Activated CD4-positive, alpha-beta memory T cell treated with anti-CD3 and anti-CD28 coated beads for 36 hours (primary cell): Measurements from ENCODE around the gene GPX4. TPM values are rescaled to one million over a fixed set of nuclear protein-coding genes. Genes with fewer than 3 reads are reported as not detected.

Experiments
- CTCF ChIA-PET: fragments of 350-600 bp; sonication (Branson Sonifier 250); formaldehyde crosslinking; loops from one replicate; lab custom pipeline; 2021; ENCODE audit warnings: antibody characterized with exemption, inconsistent platforms; lab: Charles Lee
- POLR2A ChIA-PET: fragments of 350-600 bp; sonication (Branson Sonifier 250); formaldehyde crosslinking; loops from one replicate; lab custom pipeline; 2021; ENCODE audit warnings: antibody characterized with exemption; lab: Charles Lee
- DNase-seq: peaks from one replicate; pipeline ENCODE4 v3.0.0-alpha.2; 2020
- H3K27ac Mint-ChIP-seq: one replicate; pipeline ENCODE4 v1.8.0; 2021; ENCODE audit warnings: mixed read lengths
- H3K27me3 Mint-ChIP-seq: one replicate; pipeline ENCODE4 v1.8.0; 2021; ENCODE audit warnings: mixed read lengths
- H3K36me3 Mint-ChIP-seq: one replicate; pipeline ENCODE4 v1.8.0; 2021; ENCODE audit warnings: mixed read lengths
- H3K4me1 Mint-ChIP-seq: one replicate; pipeline ENCODE4 v1.8.0; 2021; ENCODE audit warnings: low read depth, mixed read lengths
- H3K4me3 Mint-ChIP-seq: one replicate; pipeline ENCODE4 v1.8.0; 2021; ENCODE audit warnings: mild to moderate bottlenecking, mixed read lengths
- H3K9me3 Mint-ChIP-seq: one replicate; pipeline ENCODE4 v1.8.0; 2021; ENCODE audit warnings: mixed read lengths
- intact Hi-C: fragments of 100-400 bp; cut with micrococcal nuclease; formaldehyde crosslinking; loops from one replicate; pipeline ENCODE4 v1.15.1; 2023
- total RNA-seq, 2 experiments: library from RNA; stranded (reverse); gene quantifications; one replicate each; pipeline ENCODE4 v1.2.3, GENCODE V29; 2021

GPX4 gene
- total RNA-seq, 2 experiments from 2014 or later = 274 to 275 TPM

GRCh38 chr19:1151037-1151724 is 47.4 kb downstream of the GPX4 start:
- Mint-ChIP-seq H3K4me3 (no peak overlapping the region), H3K27ac (no peak overlapping the region), H3K36me3 (peaks cover 3% of the 10 kb centered on the region), H3K27me3 (no peaks in the 10 kb centered on the region), H3K4me1 (no peaks in the 10 kb centered on the region), H3K9me3 (no peaks in the 10 kb centered on the region)
- no peak for DNase-seq
- CTCF ChIA-PET = no interaction called here
- intact Hi-C loops = no loop called here
- POLR2A ChIA-PET = no interaction called here

GRCh38 chr19:1151917-1152587 is 48.3 kb downstream of the GPX4 start:
- Mint-ChIP-seq H3K27ac (no peak overlapping the region), H3K36me3 (peaks cover 3% of the 10 kb centered on the region), H3K27me3 (no peaks in the 10 kb centered on the region), H3K4me1 (no peaks in the 10 kb centered on the region), H3K4me3 (no peak overlapping the region), H3K9me3 (no peaks in the 10 kb centered on the region)
- ChIA-PET CTCF (no interaction called here), POLR2A (no interaction called here)
- intact Hi-C loops = no loop called here
- DNase-seq = no peak

- Mint-ChIP-seq H3K27me3 (no peaks in the 10 kb centered on the region), H3K9me3 (no peaks in the 10 kb centered on the region), H3K27ac (no peak overlapping the region), H3K4me3 (no peak overlapping the region), H3K36me3 (peaks cover 3% of the 10 kb centered on the region), H3K4me1 (no peaks in the 10 kb centered on the region)
- POLR2A ChIA-PET = interaction anchor here (1.4 kb wide), 1 partner anchor 24 kb away, joined by 3 read pairs; no protein-coding TSS in a partner anchor
- no peak for DNase-seq
- intact Hi-C loops = no loop called here
- CTCF ChIA-PET = no interaction called here
These were observed 50.3 kb downstream of the GPX4 start for GRCh38 chr19:1153891-1154730.

- Mint-ChIP-seq H3K9me3 (no peaks in the 10 kb centered on the region), H3K27me3 (no peaks in the 10 kb centered on the region), H3K36me3 (peaks cover 3% of the 10 kb centered on the region), H3K4me1 (no peaks in the 10 kb centered on the region), H3K27ac (no peak overlapping the region), H3K4me3 (no peak overlapping the region)
- ChIA-PET POLR2A (interaction anchor here (1.4 kb wide), 1 partner anchor 24 kb away, joined by 3 read pairs; no protein-coding TSS in a partner anchor), CTCF (interaction anchor here (0.6 kb wide), 1 partner anchor 23 kb away, joined by 3 read pairs; no protein-coding TSS in a partner anchor)
- intact Hi-C loops = no loop called here
- DNase-seq = no peak
These were observed 51.0 kb downstream of the GPX4 start for GRCh38 chr19:1154731-1155351.

GRCh38 chr19:1155352-1156304 is 51.8 kb downstream of the GPX4 start:
- H3K4me3 Mint-ChIP-seq = no peak overlapping the region
- H3K4me1 Mint-ChIP-seq = no peaks in the 10 kb centered on the region
- H3K27me3 Mint-ChIP-seq = no peaks in the 10 kb centered on the region
- POLR2A ChIA-PET = interaction anchor here (1.4 kb wide), 1 partner anchor 25 kb away, joined by 3 read pairs; no protein-coding TSS in a partner anchor
- intact Hi-C loops = no loop called here
- H3K9me3 Mint-ChIP-seq = no peaks in the 10 kb centered on the region
- CTCF ChIA-PET = interaction anchor here (0.6 kb wide), 1 partner anchor 23 kb away, joined by 3 read pairs; no protein-coding TSS in a partner anchor
- no peak overlapping the region for H3K27ac Mint-ChIP-seq
- no peak for DNase-seq
- H3K36me3 Mint-ChIP-seq = peaks cover 3% of the 10 kb centered on the region

Other genes with a start within 250 kb of the GPX4 start
- gene CFD, start 244.3 kb upstream of the GPX4 start, total RNA-seq = under 1 TPM; 0.40 to 0.63 TPM
- 10 to 100 TPM; 58.9 to 62.7 TPM for gene MED16, start 210.8 kb upstream of the GPX4 start, total RNA-seq
- not detected for gene RNU6-9, start 210.5 kb upstream of the GPX4 start, total RNA-seq
- gene R3HDM4, start 190.8 kb upstream of the GPX4 start, total RNA-seq = 10 to 100 TPM; 80.4 to 81.4 TPM
- 10 to 100 TPM in 1 of 2 experiments, 1 to 10 TPM in 1; 9.9 to 10.6 TPM for gene KISS1R, start 186.7 kb upstream of the GPX4 start, total RNA-seq
- gene ARID3A, start 178.0 kb upstream of the GPX4 start, total RNA-seq = 10 to 100 TPM; 28.5 to 30.6 TPM
- 10 to 100 TPM; 73.3 to 75.8 TPM for gene WDR18, start 119.6 kb upstream of the GPX4 start, total RNA-seq
- gene GRIN3B, start 103.6 kb upstream of the GPX4 start, total RNA-seq = not detected
- gene TMEM259, start 82.9 kb upstream of the GPX4 start, total RNA-seq = 100 to 1,000 TPM; 107 to 109 TPM
- not detected for gene RNU6-2, start 82.5 kb upstream of the GPX4 start, total RNA-seq
- gene CNN2, start 77.4 kb upstream of the GPX4 start, total RNA-seq = 100 to 1,000 TPM; 123 to 130 TPM
- 10 to 100 TPM; 28.3 to 29.3 TPM for gene ABCA7, start 63.9 kb upstream of the GPX4 start, total RNA-seq
- gene ARHGAP45, start 36.8 kb upstream of the GPX4 start, total RNA-seq = 100 to 1,000 TPM; 136 to 142 TPM
- 100 to 1,000 TPM; 204 to 207 TPM for gene POLR2E, start 8.6 kb upstream of the GPX4 start, total RNA-seq
- gene SBNO2, start 70.3 kb downstream of the GPX4 start, total RNA-seq = 100 to 1,000 TPM in 1 of 2 experiments, 10 to 100 TPM in 1; 96.9 to 110 TPM
- 10 to 100 TPM; 66.4 to 74.3 TPM for gene STK11, start 101.8 kb downstream of the GPX4 start, total RNA-seq
- 1 to 10 TPM; 1.3 to 2.1 TPM for gene CBARP, start 134.0 kb downstream of the GPX4 start, total RNA-seq
- gene ATP5F1D, start 137.8 kb downstream of the GPX4 start, total RNA-seq = 100 to 1,000 TPM; 178 to 192 TPM
- gene MIDN, start 144.6 kb downstream of the GPX4 start, total RNA-seq = 10 to 100 TPM; 54.1 to 54.6 TPM
- gene CIRBP, start 165.3 kb downstream of the GPX4 start, total RNA-seq = 100 to 1,000 TPM; 171 to 173 TPM
- gene FAM174C, start 171.5 kb downstream of the GPX4 start, total RNA-seq = 10 to 100 TPM; 74.8 to 76.1 TPM
- gene EFNA2, start 181.9 kb downstream of the GPX4 start, total RNA-seq = not detected